Mesodermal cell (in vitro differentiated cells): ENCODE data around the gene CSNK2B.

Experiments used
- H3K27ac ChIP-seq: 2 replicates; pipeline ENCODE4 v1.7.0; 2013; ENCODE audit warnings: mild to moderate bottlenecking, low read depth, low read length, moderate library complexity; ENCODE audit not compliant: severe bottlenecking
- H3K36me3 ChIP-seq: 2 replicates; pipeline ENCODE4 v1.7.1; 2013; ENCODE audit warnings: mild to moderate bottlenecking, low read length, moderate library complexity; ENCODE audit not compliant: control insufficient read depth, insufficient read depth
- H3K4me1 ChIP-seq: one replicate; pipeline ENCODE4 v1.7.1; 2013; ENCODE audit warnings: mild to moderate bottlenecking, low read length; ENCODE audit not compliant: insufficient read depth, control insufficient read depth, poor library complexity, severe bottlenecking
- H3K4me3 ChIP-seq: 2 replicates; pipeline ENCODE4 v1.7.0; 2013; ENCODE audit warnings: low read length, control low read depth, mild to moderate bottlenecking; ENCODE audit not compliant: insufficient read depth, poor library complexity, severe bottlenecking; ENCODE audit errors: extremely low read depth
- H3K9me3 ChIP-seq: 2 replicates; pipeline ENCODE4 v1.7.1; 2013; ENCODE audit warnings: mild to moderate bottlenecking, low read length, moderate library complexity; ENCODE audit not compliant: control insufficient read depth
- WGBS, 2 experiments: methylation state at CpG; one replicate each; pipeline ENCODE4 v1.1.5; 2013; ENCODE audit warnings: missing lambda C conversion rate in 2 of 2; ENCODE audit not compliant: insufficient coverage in 2 of 2; 5-methylcytosine and 5-hydroxymethylcytosine counted together

Gene CSNK2B

DNA sequence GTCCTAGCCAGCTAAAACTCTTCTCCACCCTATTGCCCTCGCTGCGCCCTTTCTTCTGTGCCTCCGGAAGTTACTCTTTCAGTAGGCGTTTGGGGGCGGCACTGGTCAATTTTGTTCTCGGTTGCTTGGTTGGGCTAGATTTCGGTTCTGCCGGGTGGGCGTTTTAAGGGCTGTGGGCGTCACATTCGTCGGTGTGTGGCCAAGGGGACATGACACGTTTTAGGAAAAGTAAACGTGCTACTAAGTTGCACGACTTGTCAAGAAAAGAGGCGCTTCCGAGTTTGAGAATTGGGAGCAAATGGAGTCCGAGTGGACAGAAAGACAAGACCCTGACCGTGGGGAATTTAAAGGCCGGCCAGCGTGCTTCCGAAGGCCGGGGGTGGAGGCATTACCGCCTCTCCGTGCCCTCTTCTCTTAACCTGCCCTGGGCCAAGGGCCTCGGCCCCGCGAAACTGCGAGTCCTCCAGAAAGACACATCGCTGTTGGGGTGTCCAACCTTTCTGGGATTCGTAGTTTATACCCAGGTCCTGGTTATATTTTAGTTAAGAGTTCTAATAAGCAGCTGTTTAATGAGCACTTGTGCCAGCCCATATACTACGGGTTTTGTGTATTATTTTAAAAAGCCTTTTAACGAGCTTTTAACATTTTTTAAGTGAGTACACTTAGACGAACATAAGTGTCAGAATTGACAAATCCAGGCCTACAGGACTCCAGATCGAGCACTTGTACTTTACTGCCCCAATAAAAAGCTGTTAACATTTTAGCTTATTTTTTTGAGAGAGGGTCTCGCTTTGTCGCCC is 12.8 kb upstream of the CSNK2B start:
- Histone ChIP-seq H3K4me1 (peaks cover 11% of the 10 kb centered on the region), H3K4me3 (peak overlapping the region; percentile 92), H3K27ac (peak overlapping the region; percentile 99), H3K9me3 (no peaks in the 10 kb centered on the region), H3K36me3 (peaks cover 39% of the 10 kb centered on the region)
- WGBS, 2 experiments = 17 to 22% methylated on average over 26 to 27 of the region's 37 CpGs

DNA sequence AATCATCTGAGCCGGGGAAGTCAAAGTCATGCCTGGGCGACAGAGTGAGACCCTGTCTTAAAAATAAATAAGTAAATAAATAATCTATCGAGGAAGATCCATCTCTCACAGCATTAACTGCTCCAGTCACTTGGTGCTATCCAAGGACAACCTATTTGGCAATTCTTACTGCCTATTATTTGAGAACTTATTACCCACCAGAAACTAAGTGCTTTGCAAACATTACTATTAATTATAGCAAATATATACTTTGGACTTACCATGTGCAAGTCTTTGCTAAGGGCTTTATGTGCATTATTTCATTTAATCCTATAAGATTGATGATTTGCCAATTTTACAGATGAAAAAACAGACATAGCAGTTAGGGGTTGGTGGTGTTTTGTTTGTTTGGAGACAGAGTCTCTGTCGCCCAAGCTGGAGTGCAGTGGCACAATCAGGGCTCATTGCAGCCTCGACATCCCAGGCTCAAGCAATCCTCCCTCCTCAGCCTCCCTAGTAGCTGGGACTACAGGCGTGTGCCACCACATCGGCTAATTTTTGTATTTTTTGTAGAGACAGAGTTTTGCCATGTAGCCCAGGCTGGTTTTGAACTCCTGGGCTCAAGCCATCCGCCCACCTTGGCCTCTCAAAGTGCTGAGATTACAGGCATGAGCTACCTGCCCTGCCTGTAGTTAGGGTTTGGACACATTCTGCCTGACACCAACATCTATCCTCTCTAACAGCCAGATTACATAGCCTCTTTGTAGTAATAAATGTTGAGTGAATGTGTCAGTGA is 11.1 kb upstream of the CSNK2B start:
- 92% methylated on average over 5 to 6 of the region's 8 CpGs for WGBS, 2 experiments
- Histone ChIP-seq H3K9me3 (no peaks in the 10 kb centered on the region), H3K36me3 (peaks cover 34% of the 10 kb centered on the region), H3K4me1 (peaks cover 23% of the 10 kb centered on the region), H3K4me3 (no peak overlapping the region), H3K27ac (no peak overlapping the region)

DNA sequence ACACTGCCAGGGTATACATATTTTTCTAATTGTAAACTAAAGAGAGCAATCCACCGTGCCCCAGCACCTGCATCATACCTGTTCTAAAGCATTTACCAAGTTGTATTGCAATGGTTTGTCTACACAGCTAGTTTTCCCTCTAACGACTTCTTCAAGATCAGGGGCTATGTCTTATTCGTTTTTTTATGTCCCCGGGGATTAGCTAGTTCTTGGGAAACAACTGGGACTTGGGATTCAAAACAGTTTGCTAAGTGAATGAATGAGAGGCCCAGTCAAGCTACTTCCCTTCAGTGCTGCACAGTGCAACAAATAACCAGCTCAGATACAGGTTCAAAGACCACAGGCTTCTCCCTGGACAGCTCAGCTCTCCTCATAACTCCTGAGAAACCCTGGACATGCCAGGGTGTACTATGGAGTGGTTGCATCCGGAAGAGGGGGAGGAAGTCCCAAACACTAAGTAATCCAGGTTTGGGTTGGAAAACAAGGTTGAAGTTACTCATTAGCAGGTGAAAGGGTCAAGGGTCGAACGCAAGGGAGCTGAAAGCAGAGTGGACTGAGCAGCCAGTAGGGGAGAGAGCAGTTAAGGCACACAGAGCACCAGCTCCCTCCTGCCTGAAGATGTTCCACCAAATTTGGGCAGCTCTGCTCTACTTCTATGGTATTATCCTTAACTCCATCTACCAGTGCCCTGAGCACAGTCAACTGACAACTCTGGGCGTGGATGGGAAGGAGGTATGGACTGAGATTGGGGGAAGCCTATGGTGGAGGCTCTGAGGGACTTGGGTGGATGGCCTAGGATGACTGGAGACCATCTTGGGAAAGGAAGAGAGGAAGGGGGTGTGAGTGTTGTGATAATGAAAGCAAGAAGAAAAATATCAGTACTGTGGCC is 10.3 kb upstream of the CSNK2B start, which contains the start of gene APOM:
TSS of gene APOM (plus strand) at position 546 of the 889 bp plus-strand sequence. CDS start at position 619, 73 bp downstream.
- H3K36me3 ChIP-seq = peaks cover 26% of the 10 kb centered on the region
- WGBS, 2 experiments = 90 to 96% methylated on average over 6 to 7 of the region's 8 CpGs
- H3K27ac ChIP-seq = no peak within 1 kb of the TSS
- no peak within 1 kb of the TSS for H3K4me3 ChIP-seq
- peaks cover 25% of the 10 kb centered on the region for H3K4me1 ChIP-seq
- H3K9me3 ChIP-seq = no peaks in the 10 kb centered on the region

DNA sequence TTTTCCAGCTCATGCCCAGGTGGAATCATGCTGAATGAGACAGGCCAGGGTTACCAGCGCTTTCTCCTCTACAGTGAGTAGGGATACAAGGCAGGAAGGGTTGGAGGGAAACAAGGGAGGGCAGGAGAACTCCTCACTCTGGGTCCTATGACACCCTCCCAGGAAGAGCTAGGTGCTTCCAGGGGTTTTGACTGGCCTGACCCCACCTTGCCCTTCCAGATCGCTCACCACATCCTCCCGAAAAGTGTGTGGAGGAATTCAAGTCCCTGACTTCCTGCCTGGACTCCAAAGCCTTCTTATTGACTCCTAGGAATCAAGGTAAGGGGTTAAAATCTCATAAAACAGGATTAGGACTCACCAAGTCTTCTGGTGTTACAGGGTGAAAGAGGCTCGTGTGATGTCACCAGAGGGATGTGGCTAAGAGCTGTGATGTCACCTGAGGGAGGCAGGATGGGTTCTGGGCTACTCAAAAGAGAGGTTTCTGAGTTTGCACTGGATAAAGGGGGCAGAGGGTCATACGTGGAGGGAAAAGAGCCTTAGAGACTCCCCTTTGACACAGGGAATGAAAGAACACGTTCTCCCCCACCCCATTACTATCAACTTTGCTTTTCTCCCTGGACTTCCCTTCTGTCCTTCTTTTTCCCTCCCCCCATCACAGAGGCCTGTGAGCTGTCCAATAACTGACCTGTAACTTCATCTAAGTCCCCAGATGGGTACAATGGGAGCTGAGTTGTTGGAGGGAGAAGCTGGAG is 8.3 kb upstream of the CSNK2B start:
- Histone ChIP-seq H3K4me3 (no peak overlapping the region), H3K27ac (no peak overlapping the region), H3K4me1 (peaks cover 17% of the 10 kb centered on the region), H3K36me3 (peaks cover 36% of the 10 kb centered on the region), H3K9me3 (no peaks in the 10 kb centered on the region)
- WGBS, 2 experiments = 80 to 96% methylated on average over 1 to 2 of the region's 6 CpGs

DNA sequence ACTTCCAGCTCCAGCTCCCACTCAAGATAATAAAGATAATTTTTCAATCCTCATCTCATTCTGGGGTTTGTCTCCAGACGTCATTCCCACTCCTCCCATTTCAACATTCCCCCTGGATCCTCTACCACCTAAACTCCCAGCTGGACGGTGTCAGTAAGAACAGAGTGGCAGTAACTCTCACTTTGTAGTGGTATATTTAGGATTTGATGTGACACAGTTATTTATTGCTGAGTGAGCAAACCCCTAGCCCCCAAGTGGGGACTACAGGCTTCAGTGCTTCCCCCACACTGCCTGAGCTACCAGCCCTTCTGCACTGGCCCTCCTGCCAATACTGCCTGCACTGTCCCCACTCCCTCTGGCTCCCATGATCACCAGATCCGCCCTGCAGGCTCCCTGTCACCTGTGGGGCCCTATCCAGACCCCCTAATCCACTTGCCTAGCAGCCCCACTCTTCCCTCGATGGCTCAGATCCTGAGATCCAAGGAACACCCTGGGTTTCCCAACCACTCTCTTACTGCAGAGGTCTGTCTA is 7.7 kb upstream of the CSNK2B start:
- H3K4me1 ChIP-seq = peaks cover 21% of the 10 kb centered on the region
- H3K36me3 ChIP-seq = peaks cover 42% of the 10 kb centered on the region
- WGBS, 2 experiments = 83 to 100% methylated on average over 2 of the region's 4 CpGs
- H3K4me3 ChIP-seq = no peak overlapping the region
- no peak overlapping the region for H3K27ac ChIP-seq
- no peaks in the 10 kb centered on the region for H3K9me3 ChIP-seq

DNA sequence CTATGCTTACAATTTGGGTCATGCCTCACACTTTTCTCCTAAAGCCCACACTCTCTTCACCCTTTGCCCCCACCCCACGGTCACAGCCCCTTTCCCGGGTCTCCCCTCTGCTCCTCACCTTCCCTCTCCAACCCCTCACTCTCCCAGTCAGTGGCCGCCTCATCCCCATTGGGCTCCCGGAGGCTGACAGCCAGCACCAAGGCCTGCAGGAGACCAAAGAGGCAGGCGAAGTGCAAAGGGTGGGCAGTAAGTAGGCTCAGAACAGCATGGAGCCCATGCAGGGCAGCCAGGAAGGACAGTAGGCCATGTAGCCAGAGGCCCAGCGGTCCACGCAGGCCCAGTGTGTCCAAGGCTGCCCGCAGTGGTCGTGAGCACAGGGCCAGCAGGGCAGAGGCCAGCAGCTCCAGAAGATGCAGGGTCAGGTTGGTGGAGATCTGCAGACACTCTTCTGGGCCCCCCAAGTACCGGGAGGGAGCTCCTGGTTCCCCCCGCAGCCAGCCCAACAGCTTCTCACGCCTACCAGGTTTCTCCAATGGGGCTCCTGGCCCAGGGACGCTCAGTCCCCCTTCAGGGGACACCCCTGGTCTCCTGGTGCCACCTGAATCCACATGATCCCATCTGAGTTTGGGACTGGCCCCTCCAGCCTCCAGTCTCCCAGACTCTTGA is 6.8 kb upstream of the CSNK2B start:
- WGBS, 2 experiments = 95 to 100% methylated on average over 11 to 13 of the region's 13 CpGs
- peaks cover 26% of the 10 kb centered on the region for H3K4me1 ChIP-seq
- peaks cover 48% of the 10 kb centered on the region for H3K36me3 ChIP-seq
- H3K4me3 ChIP-seq = peak overlapping the region; percentile 84
- no peak overlapping the region for H3K27ac ChIP-seq
- H3K9me3 ChIP-seq = no peaks in the 10 kb centered on the region

DNA sequence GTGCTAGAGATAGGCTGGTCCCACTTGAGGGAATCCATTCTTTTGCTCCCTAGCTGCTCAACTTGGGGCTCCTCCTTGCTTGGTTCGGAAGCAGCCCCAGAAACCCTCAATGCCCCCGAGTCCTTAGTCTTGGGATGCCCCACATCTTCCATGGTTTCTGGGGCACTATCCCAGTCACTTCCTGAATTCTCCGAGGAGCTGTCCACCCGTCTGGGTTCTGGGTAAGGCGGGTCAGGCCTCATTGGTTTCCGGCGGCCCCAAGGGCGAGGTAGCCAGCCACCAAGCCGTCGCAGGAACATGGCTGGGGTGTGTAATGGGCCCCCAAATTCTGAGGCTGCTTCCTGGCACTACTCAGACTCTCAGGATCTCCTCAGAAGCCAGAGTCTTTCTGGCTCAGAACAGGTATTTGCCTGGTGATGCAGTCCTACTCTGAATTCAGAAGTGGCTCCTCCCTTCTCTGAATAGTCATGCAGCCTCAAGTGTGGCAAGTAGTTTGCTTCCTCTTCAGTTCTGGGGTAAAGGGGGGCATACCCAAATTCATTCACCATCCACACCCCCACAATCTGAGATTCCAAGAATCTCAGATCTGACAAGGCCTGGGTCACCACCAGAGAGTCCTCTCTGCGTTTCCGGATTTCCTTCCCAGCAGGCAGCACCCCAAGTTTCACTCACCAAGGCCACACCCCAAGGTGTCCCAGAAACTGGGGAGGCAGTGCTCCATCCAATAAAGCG is 6.1 kb upstream of the CSNK2B start:
- WGBS, 2 experiments = 62 to 64% methylated on average over 10 to 12 of the region's 13 CpGs
- no peaks in the 10 kb centered on the region for H3K9me3 ChIP-seq
- H3K36me3 ChIP-seq = peaks cover 48% of the 10 kb centered on the region
- peak overlapping the region; percentile 64 for H3K27ac ChIP-seq
- peak overlapping the region; percentile 84 for H3K4me3 ChIP-seq
- peaks cover 29% of the 10 kb centered on the region for H3K4me1 ChIP-seq

DNA sequence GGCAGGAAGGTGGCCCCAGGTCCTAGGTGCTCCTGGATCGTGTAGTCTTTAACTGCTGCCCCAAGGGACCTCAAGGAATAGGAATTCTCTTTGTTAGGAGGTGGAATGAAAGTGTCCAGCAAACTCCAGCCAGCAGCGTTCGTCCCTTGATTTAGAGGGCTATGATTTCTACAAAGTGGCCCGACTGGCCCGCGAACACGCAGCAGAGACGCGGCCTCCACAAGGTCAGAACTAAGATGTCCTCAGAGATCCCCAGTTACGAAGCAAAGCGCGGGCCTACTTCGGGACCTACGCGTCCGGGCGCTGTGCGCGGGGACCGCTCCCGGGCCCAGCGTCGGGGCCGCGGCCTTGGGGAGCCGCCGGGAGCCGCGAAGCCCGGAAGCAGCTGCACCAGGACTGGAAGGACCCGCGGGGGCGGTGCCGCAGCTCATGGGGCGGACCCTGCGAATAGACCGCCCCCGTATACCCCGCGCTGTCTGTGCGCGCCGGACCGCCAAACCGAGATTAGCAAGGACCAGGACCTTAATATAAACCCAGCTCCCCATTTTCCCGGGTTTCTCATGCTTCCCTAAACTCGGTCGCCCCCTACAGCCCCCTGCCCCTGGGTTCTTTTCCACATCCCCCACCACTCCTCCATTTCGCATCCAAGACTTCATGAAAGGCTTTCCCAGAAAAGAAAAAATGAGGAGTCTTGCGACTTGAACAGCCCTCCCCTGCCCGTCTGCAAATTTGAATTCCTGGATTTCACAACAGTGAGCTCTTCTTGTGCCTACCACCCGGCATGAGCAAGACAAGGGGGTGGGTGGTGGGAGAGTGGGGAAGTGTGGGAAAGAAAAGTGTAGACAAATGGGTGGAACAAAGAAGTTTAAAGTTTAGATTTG is 5.3 kb upstream of the CSNK2B start, which contains the start of gene C6orf47:
TSS of gene C6orf47 (minus strand) at position 398 of the 881 bp plus-strand sequence. CDS start 831 bp downstream, outside the sequence.
- Histone ChIP-seq H3K4me3 (peak within 1 kb of the TSS; percentile 84), H3K9me3 (no peaks in the 10 kb centered on the region), H3K27ac (peak within 1 kb of the TSS; percentile 64), H3K36me3 (peaks cover 48% of the 10 kb centered on the region), H3K4me1 (peaks cover 29% of the 10 kb centered on the region)
- WGBS, 2 experiments = 1% methylated on average over 50 of the region's 52 CpGs
